Measurements from ENCODE around the gene DISP3. TPM values are rescaled to one million over a fixed set of nuclear protein-coding genes. Genes with fewer than 3 reads are reported as not detected.

Gene DISP3
- total RNA-seq, 2 experiments from 2014 or later = 0.97 to 1.7 TPM

- Histone ChIP-seq H3K4me2 (ENCODE audit: low read length) (no peak overlapping the region), H3K4me3 (ENCODE audit: low read depth, low read length, poor library complexity, severe bottlenecking) (no peak overlapping the region), H3K79me2 (ENCODE audit: insufficient read depth, low read depth, low read length) (no peaks in the 10 kb centered on the region), H3K9me2 (ENCODE audit: insufficient read depth, low read length) (no peaks in the 10 kb centered on the region), H2AFZ (ENCODE audit: low read length) (no peak overlapping the region), H3K36me3 (ENCODE audit: insufficient read depth, low read length) (no peaks in the 10 kb centered on the region), H3K27ac (ENCODE audit: low read depth, low read length, poor library complexity, severe bottlenecking) (no peak overlapping the region), H3K9me3 (ENCODE audit: low read length) (no peaks in the 10 kb centered on the region), H4K20me1 (ENCODE audit: insufficient read depth, low read length) (no peaks in the 10 kb centered on the region), H3K4me1 (ENCODE audit: insufficient read depth, low read length, poor library complexity, severe bottlenecking) (peaks cover 1% of the 10 kb centered on the region)
- ChIA-PET POLR2A (no interaction called here), CTCF (ENCODE audit: unreplicated experiment) (no interaction called here)
- intact Hi-C loops (cut with micrococcal nuclease; ENCODE audit: unreplicated experiment) = no loop called here
- DNase-seq (ENCODE audit: low spot score) = no peak
- TF ChIP-seq CTCF (conservative IDR thresholded peaks at IDR 0.05; ENCODE audit: low read length) = no peak
- TF ChIP-seq EZH2phosphoT487 (IDR thresholded peaks at IDR 0.05; ENCODE audit: borderline replicate concordance, low read depth, low read length) = no peak
- no TSS peak for BruUV-seq (replicated peaks)
These were observed 79.3 kb downstream of the DISP3 start for GRCh38 chr1:11558276-11558675.

- Histone ChIP-seq H4K20me1 (ENCODE audit: insufficient read depth, low read length) (no peaks in the 10 kb centered on the region), H3K27ac (ENCODE audit: low read depth, low read length, poor library complexity, severe bottlenecking) (no peak overlapping the region), H2AFZ (ENCODE audit: low read length) (no peak overlapping the region), H3K9me2 (ENCODE audit: insufficient read depth, low read length) (no peaks in the 10 kb centered on the region), H3K4me3 (ENCODE audit: low read depth, low read length, poor library complexity, severe bottlenecking) (no peak overlapping the region), H3K9me3 (ENCODE audit: low read length) (no peaks in the 10 kb centered on the region), H3K79me2 (ENCODE audit: insufficient read depth, low read depth, low read length) (no peaks in the 10 kb centered on the region), H3K4me2 (ENCODE audit: low read length) (no peak overlapping the region), H3K4me1 (ENCODE audit: insufficient read depth, low read length, poor library complexity, severe bottlenecking) (peaks cover 9% of the 10 kb centered on the region), H3K36me3 (ENCODE audit: insufficient read depth, low read length) (no peaks in the 10 kb centered on the region)
- DNase-seq (ENCODE audit: low spot score) = no peak
- CTCF ChIA-PET (ENCODE audit: unreplicated experiment) = no interaction called here
- intact Hi-C loops (cut with micrococcal nuclease; ENCODE audit: unreplicated experiment) = no loop called here
- POLR2A ChIA-PET = no interaction called here
- no peak for TF ChIP-seq CTCF (conservative IDR thresholded peaks at IDR 0.05; ENCODE audit: low read length)
- TF ChIP-seq EZH2phosphoT487 (IDR thresholded peaks at IDR 0.05; ENCODE audit: borderline replicate concordance, low read depth, low read length) = no peak
- no TSS peak for BruUV-seq (replicated peaks)
These were observed 80.1 kb downstream of the DISP3 start for GRCh38 chr1:11558871-11559590.

DNA sequence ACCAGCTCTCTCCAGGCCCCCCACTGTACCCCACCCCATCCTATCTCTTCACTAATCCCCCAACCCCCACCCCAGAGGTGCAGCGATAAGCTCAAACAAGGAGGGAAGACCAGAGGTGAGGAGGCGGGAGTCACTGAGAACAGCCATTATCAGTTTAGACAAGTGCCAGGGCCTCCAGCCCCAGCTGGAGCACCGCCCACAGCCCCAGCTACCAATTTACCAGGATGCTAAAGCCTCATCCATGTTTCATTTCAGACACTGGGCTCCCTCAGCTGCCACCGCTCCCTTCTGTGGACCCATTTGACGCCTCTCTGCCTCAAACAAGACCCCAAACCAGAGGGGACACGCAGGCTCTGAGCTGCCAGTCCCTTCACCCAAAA, 80.6 kb downstream of the DISP3 start:
- ChIA-PET CTCF (ENCODE audit: unreplicated experiment) (no interaction called here), POLR2A (no interaction called here)
- Histone ChIP-seq H2AFZ (ENCODE audit: low read length) (no peak overlapping the region), H3K9me3 (ENCODE audit: low read length) (no peaks in the 10 kb centered on the region), H3K27ac (ENCODE audit: low read depth, low read length, poor library complexity, severe bottlenecking) (no peak overlapping the region), H3K4me3 (ENCODE audit: low read depth, low read length, poor library complexity, severe bottlenecking) (no peak overlapping the region), H3K4me1 (ENCODE audit: insufficient read depth, low read length, poor library complexity, severe bottlenecking) (peaks cover 13% of the 10 kb centered on the region), H4K20me1 (ENCODE audit: insufficient read depth, low read length) (no peaks in the 10 kb centered on the region), H3K9me2 (ENCODE audit: insufficient read depth, low read length) (no peaks in the 10 kb centered on the region), H3K36me3 (ENCODE audit: insufficient read depth, low read length) (no peaks in the 10 kb centered on the region), H3K4me2 (ENCODE audit: low read length) (no peak overlapping the region), H3K79me2 (ENCODE audit: insufficient read depth, low read depth, low read length) (no peaks in the 10 kb centered on the region)
- DNase-seq (ENCODE audit: low spot score) = no peak
- BruUV-seq (replicated peaks) = no TSS peak
- TF ChIP-seq CTCF (conservative IDR thresholded peaks at IDR 0.05; ENCODE audit: low read length) = no peak
- no peak for TF ChIP-seq EZH2phosphoT487 (IDR thresholded peaks at IDR 0.05; ENCODE audit: borderline replicate concordance, low read depth, low read length)
- intact Hi-C loops (cut with micrococcal nuclease; ENCODE audit: unreplicated experiment) = no loop called here
